ENCODE measurements around the gene ARHGEF11. TPM values are rescaled to one million over a fixed set of nuclear protein-coding genes. Genes with fewer than 3 reads are reported as not detected.

The ARHGEF11 gene
- polyA plus RNA-seq, 1 donor (not counting 4 experiments of a cell fraction or from before 2014, with no cell fraction given), result 8.0 TPM

- TF ChIP-seq CTCF (optimal IDR thresholded peaks at IDR 0.05 in 1 of 3, IDR thresholded peaks at IDR 0.05 in 1 of 3, conservative IDR thresholded peaks at IDR 0.05 in 1 of 3; ENCODE audit: extremely low read depth in 1 of 3, insufficient read depth in 2 of 3, low read length in 3 of 3), result no peak
- no peak for TF ChIP-seq EZH2 (IDR thresholded peaks at IDR 0.05; ENCODE audit: low read length)
- Histone ChIP-seq H2AFZ (ENCODE audit: control insufficient read depth, low read length) (no peak overlapping the region), H3K9ac (ENCODE audit: control insufficient read depth, extremely low read depth, insufficient read depth, low read length) (no peak overlapping the region), H3K9me3 (ENCODE audit: control insufficient read depth, low read depth, low read length) (no peaks in the 10 kb centered on the region), H3K4me1 (ENCODE audit: control insufficient read depth, extremely low read depth, insufficient read depth, low read length) (no peaks in the 10 kb centered on the region), H3K27ac (ENCODE audit: control insufficient read depth, insufficient read depth, low read length) (no peak overlapping the region), H3K9me1 (ENCODE audit: control insufficient read depth, extremely low read depth, insufficient read depth, low read length) (no peaks in the 10 kb centered on the region), H3K4me2 (ENCODE audit: control insufficient read depth, extremely low read depth, insufficient read depth, low read depth, low read length) (no peak overlapping the region), H3K27me3 (ENCODE audit: control insufficient read depth, extremely low read depth, insufficient read depth, low read length) (peaks cover 49% of the 10 kb centered on the region), H3K4me3 (ENCODE audit: control insufficient read depth in 2 of 3, extremely low read depth in 1 of 3, insufficient read depth in 2 of 3, low read depth in 1 of 3, low read length in 3 of 3) (no peak overlapping the region), H3K79me2 (ENCODE audit: control insufficient read depth, insufficient read depth, low read length) (no peaks in the 10 kb centered on the region), H4K20me1 (ENCODE audit: control insufficient read depth, extremely low read depth, insufficient read depth, low read length) (peaks cover 3% of the 10 kb centered on the region), H3K36me3 (ENCODE audit: control insufficient read depth in 2 of 2, extremely low read depth in 1 of 2, insufficient read depth in 2 of 2, low read length in 2 of 2) (no peaks in the 10 kb centered on the region)
- FAIRE-seq (no peak), DNase-seq (ENCODE audit: low read depth, low spot score) (no peak)
- dilution Hi-C loops (cut with MboI; ENCODE audit: extremely low pct_ligation_motif_present, low sequenced_read_pairs), result no loop called here
These were observed 159.6 kb downstream of the ARHGEF11 start for GRCh38 chr1:156885880-156886355.

GRCh38 chr1:156885314-156885713 lies 160.2 kb downstream of the ARHGEF11 start:
- Histone ChIP-seq H3K9me1 (ENCODE audit: control insufficient read depth, extremely low read depth, insufficient read depth, low read length) (no peaks in the 10 kb centered on the region), H3K9me3 (ENCODE audit: control insufficient read depth, low read depth, low read length) (no peaks in the 10 kb centered on the region), H4K20me1 (ENCODE audit: control insufficient read depth, extremely low read depth, insufficient read depth, low read length) (peaks cover 3% of the 10 kb centered on the region), H3K79me2 (ENCODE audit: control insufficient read depth, insufficient read depth, low read length) (no peaks in the 10 kb centered on the region), H3K27ac (ENCODE audit: control insufficient read depth, insufficient read depth, low read length) (no peak overlapping the region), H3K4me3 (ENCODE audit: control insufficient read depth in 2 of 3, extremely low read depth in 1 of 3, insufficient read depth in 2 of 3, low read depth in 1 of 3, low read length in 3 of 3) (no peak overlapping the region), H3K36me3 (ENCODE audit: control insufficient read depth in 2 of 2, extremely low read depth in 1 of 2, insufficient read depth in 2 of 2, low read length in 2 of 2) (no peaks in the 10 kb centered on the region), H2AFZ (ENCODE audit: control insufficient read depth, low read length) (no peak overlapping the region), H3K27me3 (ENCODE audit: control insufficient read depth, extremely low read depth, insufficient read depth, low read length) (peaks cover 55% of the 10 kb centered on the region), H3K9ac (ENCODE audit: control insufficient read depth, extremely low read depth, insufficient read depth, low read length) (no peak overlapping the region), H3K4me1 (ENCODE audit: control insufficient read depth, extremely low read depth, insufficient read depth, low read length) (no peaks in the 10 kb centered on the region), H3K4me2 (ENCODE audit: control insufficient read depth, extremely low read depth, insufficient read depth, low read depth, low read length) (no peak overlapping the region)
- dilution Hi-C loops (cut with MboI; ENCODE audit: extremely low pct_ligation_motif_present, low sequenced_read_pairs), result no loop called here
- DNase-seq (ENCODE audit: low read depth, low spot score) (no peak), FAIRE-seq (no peak)
- TF ChIP-seq EZH2 (IDR thresholded peaks at IDR 0.05; ENCODE audit: low read length), result no peak
- TF ChIP-seq CTCF (optimal IDR thresholded peaks at IDR 0.05 in 1 of 3, IDR thresholded peaks at IDR 0.05 in 1 of 3, conservative IDR thresholded peaks at IDR 0.05 in 1 of 3; ENCODE audit: extremely low read depth in 1 of 3, insufficient read depth in 2 of 3, low read length in 3 of 3), result no peak

Small RNAs within 50 kb of the gene (small RNA-seq; reads per million reads assigned to genes)
- 0 reads per million in 3 experiments for gene MIR765 (ENCODE audit: insufficient read length in 3 of 3, low read depth in 3 of 3, low replicate concordance in 1 of 3)
- 0 reads per million in 3 experiments for gene RN7SL612P (ENCODE audit: insufficient read length in 3 of 3, low read depth in 3 of 3, low replicate concordance in 1 of 3)

Other genes with a start within 250 kb of the ARHGEF11 start
- 1.9 to 4.5 TPM (median 2.5 TPM) in 3 replicates for gene SH2D2A, start 228.9 kb downstream of the ARHGEF11 start, polyA plus RNA-seq
- gene INSRR, start 186.6 kb downstream of the ARHGEF11 start, polyA plus RNA-seq, result not detected in 3 replicates
- gene NTRK1, start 184.9 kb downstream of the ARHGEF11 start, polyA plus RNA-seq, result 0.03 to 0.06 TPM (median 0.05 TPM) in 3 replicates
- 4.0 to 4.8 TPM (median 4.2 TPM) in 3 replicates for gene PEAR1, start 152.0 kb downstream of the ARHGEF11 start, polyA plus RNA-seq
- gene LRRC71, start 125.1 kb downstream of the ARHGEF11 start, polyA plus RNA-seq, result not detected in 3 replicates
- not detected in 3 replicates for gene ETV3L, start 54.1 kb upstream of the ARHGEF11 start, polyA plus RNA-seq
- 16.7 to 22.3 TPM (median 21.2 TPM) in 3 replicates for gene ETV3, start 92.7 kb upstream of the ARHGEF11 start, polyA plus RNA-seq